ENCODE data around the gene FAM241A.
"Not testable (repeated sequence)": the region's sequence is repeated elsewhere in the genome, so short reads cannot be mapped to it uniquely, and the experiment has no call there.

FAM241A gene

GRCh38 chr4:112173593-112174558, 28.6 kb downstream of the FAM241A start:
- ATAC-seq (no peak), DNase-seq (no peak)

DNA sequence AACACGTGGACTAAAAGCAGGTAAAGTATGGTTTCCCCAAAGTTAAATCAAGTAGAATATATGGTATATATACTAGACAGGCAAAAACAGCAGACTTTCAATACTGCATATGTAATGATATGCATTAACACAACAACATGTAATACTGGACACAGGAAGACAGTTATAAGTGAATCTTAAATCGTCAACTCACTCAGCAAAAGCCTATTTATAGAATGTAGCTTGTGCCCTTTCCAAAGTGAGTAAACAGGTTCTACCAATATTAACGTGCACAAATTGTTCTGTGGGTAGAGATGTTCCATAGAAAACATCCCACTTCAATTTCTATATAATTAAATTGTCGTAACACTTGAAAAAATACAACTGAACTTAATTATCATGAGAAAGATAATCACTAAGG, 30.6 kb downstream of the FAM241A start:
- DNase-seq = no peak
- no peak for ATAC-seq

- peak; percentile 40 for ATAC-seq
- no peak for DNase-seq
Measured at GRCh38 chr4:112176596-112176995, 31.3 kb downstream of the FAM241A start.

DNA sequence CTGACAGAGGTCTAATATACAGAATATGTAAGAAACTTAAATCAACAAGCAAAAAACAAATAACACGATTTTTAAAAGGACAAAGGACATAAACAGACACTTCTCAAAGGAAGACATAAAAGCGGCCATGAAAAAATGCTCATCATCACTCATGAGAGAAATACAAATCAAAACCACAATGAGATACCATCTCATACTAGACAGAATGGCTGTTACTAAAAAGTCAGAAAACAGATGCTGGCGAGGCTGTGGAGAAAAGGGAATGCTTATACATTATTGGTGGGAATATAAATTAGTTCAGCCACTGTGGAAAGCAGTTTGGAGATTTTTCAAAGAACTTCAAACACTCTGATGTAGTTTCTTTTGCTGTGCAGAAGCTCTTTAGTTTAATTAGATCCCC, 33.5 kb downstream of the FAM241A start:
- not testable (repeated sequence) for ATAC-seq, DNase-seq

GRCh38 chr4:112181358-112182000, 36.2 kb downstream of the FAM241A start:
- no peak for ATAC-seq
- no peak for DNase-seq

DNA sequence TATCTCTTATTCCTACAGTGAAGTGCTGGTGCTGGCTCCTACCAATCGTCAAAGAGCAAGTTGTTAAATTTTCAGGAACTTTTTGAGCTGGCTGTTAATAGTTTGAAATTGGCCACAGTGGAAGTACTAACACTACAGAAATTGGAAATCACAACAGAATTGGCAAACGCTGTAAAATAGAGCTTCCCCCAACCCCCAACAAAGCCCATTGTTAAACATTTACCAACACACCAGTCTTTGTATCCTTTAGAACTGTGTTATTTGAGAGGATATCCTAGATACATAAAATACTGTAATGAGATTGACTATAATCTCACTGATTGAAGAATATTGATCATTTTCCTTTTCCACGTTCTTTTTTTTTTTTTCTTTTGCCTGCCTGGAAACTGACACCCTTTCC, 37.4 kb downstream of the FAM241A start:
- DNase-seq (no peak), ATAC-seq (no peak)

GRCh38 chr4:112183252-112183651, 38.0 kb downstream of the FAM241A start:
- DNase-seq (no peak), ATAC-seq (no peak)

- DNase-seq = no peak
- ATAC-seq = no peak
Measured at GRCh38 chr4:112184438-112184837, 39.2 kb downstream of the FAM241A start.

- no peak for DNase-seq
- ATAC-seq = peak; percentile 6
Measured at GRCh38 chr4:112185334-112185733, 40.1 kb downstream of the FAM241A start.

- DNase-seq (no peak), ATAC-seq (no peak)
Measured at GRCh38 chr4:112185740-112186670, 40.8 kb downstream of the FAM241A start.

- DNase-seq = no peak
- ATAC-seq = no peak
Measured at GRCh38 chr4:112189754-112190153, 44.5 kb downstream of the FAM241A start.

DNA sequence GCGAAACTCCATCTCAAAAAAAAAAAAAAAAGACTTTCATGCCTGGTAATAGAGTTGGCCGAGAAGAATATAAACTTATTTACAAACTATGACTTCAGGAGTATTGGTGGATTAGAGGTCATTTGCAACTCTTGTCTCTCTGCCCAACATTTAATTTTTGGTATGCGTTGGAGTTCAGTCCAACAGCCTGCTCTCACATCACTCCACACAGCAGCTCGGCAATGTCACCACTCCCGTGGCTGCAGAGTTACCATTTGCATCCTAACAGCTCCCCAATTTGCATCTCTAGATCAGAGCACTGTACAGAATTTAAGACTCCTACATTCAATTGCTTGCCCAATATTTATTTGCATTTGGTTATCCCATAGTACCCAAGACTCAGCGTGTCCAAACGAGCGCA, 45.4 kb downstream of the FAM241A start:
- ATAC-seq (no peak), DNase-seq (no peak)

- no peak for ATAC-seq
- DNase-seq = no peak
Measured at GRCh38 chr4:112196461-112196860, 51.2 kb downstream of the FAM241A start.

GRCh38 chr4:112199041-112199440, 53.8 kb downstream of the FAM241A start:
- ATAC-seq = no peak

GRCh38 chr4:112201915-112202505, 56.8 kb downstream of the FAM241A start:
- no peak for DNase-seq
- no peak for ATAC-seq

More at GRCh38 chr4:112199041-112199440, 53.8 kb downstream of the FAM241A start:
- no peak for DNase-seq

- DNase-seq (no peak), ATAC-seq (no peak)
Measured at GRCh38 chr4:112203593-112203992, 58.3 kb downstream of the FAM241A start.

- ATAC-seq (no peak), DNase-seq (no peak)
Measured at GRCh38 chr4:112206431-112206830, 61.2 kb downstream of the FAM241A start.

DNA sequence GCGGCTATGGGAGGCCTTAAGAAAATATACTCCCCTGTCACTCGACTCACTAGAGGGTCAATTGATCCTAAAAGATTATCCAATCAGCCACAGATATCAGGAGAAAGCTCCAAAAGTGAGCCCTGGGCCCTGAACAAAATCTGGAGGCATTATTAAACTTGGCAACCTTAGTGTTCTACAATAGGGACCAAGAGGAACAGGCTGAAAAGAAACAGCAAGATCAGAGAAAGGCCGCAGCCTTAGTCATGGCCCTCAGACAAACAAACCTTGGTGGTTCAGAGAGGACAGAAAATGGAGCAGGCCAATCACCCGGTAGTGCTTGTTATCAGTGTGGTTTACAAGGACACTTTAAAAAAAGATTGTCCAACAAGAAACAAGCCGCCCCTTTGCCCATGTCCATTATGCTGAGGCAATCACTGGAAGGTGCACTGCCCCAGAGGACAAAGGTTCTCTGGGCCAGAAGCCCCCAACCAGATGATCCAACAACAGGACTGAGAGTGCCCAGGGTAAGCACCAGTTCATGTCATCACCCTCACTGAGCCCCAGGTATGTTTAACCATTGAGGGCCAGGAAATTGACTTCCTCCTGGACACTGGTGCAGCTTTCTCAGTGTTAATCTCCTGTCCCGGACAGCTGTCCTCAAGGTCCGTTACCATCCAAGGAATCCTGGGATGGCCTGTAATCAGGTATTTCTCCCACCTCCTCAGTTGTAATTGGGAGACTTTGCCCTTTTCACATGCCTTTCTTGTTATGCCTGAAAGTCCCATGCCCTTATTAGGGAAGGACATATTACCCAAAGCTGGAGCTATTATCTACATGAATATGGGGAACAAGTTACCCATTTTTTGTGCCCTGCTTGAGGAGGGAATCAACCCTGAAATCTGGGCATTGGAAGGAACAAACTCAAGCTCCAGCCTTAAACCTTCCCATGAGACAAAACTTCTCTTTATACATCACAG, 63.2 kb downstream of the FAM241A start:
- not testable (repeated sequence) for ATAC-seq, DNase-seq

- ATAC-seq (no peak), DNase-seq (no peak)
Measured at GRCh38 chr4:112210777-112211176, 65.5 kb downstream of the FAM241A start.

- no peak for DNase-seq
- no peak for ATAC-seq
Measured at GRCh38 chr4:112213091-112213490, 67.8 kb downstream of the FAM241A start.

- no peak for DNase-seq
Measured at GRCh38 chr4:112213856-112214255, 68.6 kb downstream of the FAM241A start.

More at GRCh38 chr4:112213856-112214255, 68.6 kb downstream of the FAM241A start:
- ATAC-seq = no peak
